HL-60/S4 treated with phorbol 12-myristate 13-acetate at 8.2 ng/mL for 4 days and 3 days (cell line): ENCODE data around the gene CKAP4.

Source experiments
- in situ Hi-C: fragments of 300-500 bp; cut with MboI; formaldehyde crosslinking; loops from 2 replicates; pipeline ENCODE4 v1.15.0; 2022; ENCODE audit warnings: low sequenced_read_pairs

Gene CKAP4

DNA sequence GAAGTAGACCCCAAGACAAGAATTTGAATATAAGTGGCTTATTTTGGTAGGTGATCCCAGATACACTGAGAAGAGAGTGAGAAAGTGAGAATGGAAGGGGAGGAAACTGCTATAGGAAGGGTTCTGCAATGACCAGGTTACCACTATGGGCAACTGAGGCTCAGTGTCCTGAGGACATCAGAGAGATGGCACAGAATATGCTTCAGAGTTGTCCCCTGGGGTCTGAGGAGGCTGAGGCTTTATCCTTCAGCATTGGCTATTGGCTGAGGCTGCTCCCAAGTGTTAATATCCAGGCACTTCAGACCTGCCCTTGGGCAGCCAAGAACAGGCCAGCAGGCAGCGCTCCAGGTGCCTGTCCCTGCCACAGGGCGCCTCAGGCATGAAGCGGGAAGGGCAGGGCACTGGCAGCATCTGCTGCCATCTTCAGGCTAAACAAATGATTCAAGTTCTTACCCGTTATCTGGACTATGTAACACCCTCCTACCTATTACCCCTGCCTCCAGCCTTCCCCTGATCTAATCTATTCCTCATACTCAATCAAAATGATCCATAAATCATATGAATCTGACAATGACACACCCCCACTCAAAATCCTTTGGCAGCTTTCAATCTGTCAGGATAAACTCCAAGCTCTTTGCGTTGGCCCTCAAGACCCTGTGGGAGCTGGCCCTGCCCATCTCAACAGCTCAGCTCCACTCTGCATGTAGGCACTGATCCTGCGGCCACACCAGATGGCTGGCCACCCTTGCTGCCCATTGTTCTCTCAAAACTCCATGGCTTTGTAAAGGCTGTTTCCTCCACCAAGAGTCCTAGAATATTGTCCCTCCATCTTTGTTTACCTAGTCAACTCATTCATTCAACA, 42.4 kb downstream of the CKAP4 start:
- in situ Hi-C loops: no loop called here

DNA sequence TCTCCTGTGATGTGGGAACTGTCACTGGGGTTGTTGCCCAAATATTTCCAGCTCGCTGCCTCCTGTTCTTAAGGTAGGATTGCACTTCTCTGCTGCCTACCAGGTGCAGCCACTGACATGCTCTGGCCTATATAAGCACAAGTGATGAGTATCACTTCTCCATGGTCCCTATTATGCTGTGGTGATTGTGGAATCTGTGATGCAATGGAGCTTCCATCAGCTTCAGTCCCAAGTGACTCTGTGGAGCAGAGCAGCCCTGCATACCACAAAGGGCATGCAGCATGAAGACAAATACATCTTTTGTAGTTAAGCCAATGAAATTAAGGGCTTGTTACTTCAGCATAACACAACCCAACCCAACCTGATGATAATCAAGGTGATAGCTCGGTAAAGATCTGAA, 43.5 kb downstream of the CKAP4 start:
- in situ Hi-C loops: no loop called here

DNA sequence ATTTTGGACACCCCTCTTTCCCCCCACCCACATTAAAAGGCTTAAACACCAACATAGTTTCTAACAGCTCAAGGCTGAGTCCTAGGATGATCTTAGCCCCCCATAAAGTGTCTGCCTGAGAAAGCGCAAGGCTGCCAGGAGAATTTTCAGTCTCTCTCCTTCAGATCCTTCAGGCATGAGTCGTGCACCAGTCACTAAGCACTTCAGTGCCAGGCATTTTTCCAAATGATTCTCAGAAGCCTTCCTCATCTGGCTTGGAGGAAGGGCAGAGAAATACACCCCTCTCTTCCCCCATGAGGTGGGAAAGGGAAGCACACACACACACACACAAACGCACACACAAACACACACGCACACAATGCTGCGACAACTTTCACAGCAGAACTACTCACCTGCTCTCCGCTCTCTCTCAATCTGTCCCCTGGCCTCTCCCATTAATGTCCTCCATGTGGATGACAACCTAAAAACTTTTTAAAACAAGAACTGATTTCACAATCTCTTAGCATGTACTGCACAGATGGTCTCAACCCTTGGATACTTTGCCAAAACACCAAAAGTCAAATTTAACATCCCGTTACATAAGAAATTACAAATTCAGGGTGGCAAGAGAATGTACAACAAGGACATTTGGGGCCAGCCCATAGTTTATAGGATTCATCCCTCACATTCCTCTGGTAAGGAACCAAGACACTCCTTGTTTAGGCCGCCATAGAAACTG, 49.8 kb downstream of the CKAP4 start:
- in situ Hi-C loops: no loop called here

DNA sequence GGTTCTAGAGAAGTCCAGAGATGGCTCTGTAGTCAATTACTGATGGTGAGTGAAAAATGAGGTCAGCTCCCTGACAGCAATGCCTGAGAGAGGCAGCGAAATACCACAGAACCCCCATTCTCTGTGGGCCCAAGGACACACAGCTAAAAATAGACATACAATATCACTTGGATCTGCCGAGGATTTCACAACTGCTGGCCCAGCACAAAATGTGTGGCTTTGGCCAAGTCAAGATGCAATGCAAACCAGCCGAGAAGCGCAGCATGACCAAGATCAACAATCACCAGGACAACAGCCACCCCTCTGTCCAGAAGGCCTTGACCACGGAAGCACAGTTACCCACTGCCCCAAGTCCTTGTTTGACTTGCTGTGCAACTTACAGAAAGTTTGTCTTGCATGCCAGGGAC, 52.2 kb downstream of the CKAP4 start:
- in situ Hi-C loops: no loop called here

DNA sequence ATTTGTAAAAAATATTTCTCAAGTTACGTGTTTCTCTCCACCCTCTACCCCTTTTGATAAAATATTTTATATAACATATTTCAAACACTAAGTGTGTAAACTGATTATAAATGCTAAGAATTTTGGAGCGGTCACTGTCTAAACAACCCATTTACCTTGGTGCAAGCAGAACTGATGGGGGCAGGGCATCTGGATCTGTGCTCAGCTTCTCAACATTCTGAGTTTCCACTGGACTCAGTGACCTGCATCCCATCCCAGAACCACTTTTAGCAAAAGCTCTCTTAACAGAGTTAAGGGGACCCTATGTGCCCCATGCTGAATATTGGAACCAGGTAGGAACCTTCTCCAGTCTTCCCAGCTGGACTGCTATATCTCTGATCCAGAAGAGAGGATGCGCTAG, 53.5 kb downstream of the CKAP4 start:
- in situ Hi-C loops: no loop called here

DNA sequence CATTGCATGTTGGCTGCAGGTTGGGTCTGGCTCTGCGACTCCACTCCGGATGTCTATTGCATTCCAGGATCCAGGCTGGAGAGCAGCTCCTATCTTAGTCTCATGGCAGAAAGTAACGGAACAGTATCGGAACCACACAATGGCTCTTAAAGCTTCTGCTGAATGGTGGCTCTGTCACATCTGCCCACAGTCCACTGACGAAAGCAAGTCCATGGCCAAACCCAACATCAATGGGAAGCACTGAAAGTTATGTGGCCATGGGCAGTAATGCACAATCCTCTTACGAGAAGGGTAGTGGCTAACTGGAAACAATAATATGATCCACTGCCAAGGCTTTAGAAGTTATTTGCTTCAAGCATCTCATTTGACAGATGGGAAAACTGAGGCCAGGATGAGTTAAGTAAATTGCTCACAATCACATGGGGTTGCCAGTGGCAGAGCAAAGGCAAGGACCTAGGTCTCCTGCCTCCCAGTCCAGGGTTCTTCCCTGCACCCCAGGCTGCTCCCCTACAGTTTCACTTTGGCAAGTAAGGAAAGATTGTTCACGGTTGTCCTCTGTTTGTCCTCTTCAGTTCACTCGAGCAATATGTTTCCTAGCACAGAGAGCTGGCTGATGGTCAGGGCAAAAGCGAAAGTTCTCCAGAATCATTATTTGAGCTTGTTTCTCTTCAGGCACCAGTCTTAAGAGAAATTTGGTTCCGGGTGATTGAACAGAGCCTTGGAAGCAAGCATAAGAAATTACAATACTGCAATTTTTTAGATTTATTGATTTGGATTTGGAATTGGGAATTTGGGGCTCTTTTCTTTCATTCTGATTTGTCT, 54.2 kb downstream of the CKAP4 start:
- in situ Hi-C loops: no loop called here

DNA sequence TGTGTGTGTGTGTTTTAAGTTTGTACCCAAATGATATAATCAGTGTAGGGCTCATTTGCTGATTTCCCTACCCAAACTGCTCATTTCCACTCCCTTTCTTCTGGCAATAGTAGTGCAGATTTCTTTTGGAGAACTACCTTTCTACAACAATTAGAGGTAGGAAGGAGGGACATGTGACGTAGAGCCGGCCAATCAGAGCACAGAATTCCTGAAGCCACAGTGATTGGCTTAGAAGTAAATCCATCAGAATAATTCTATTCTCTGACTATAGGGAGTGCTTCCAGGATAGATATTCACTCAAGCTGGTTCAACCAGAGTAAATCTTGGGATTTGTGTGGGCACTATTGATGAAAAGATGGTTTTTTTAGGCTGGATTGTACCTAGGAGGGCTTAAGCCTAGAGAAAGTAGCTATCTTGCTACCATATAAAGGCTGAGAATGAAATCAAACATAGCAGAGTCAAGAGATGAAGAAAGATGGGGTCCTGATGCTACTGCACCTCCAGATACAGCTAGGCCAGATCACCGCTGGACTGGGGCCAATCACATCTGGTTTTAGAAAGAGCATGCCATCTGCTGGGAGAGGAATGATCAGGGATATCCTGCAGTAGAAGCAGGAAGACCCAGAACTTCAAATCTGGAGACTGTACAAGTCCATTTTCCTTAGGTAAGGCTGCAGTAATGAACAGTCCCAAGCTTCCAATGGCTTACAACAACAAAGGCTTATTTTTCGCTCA, 55.0 kb downstream of the CKAP4 start:
- in situ Hi-C loops: no loop called here

DNA sequence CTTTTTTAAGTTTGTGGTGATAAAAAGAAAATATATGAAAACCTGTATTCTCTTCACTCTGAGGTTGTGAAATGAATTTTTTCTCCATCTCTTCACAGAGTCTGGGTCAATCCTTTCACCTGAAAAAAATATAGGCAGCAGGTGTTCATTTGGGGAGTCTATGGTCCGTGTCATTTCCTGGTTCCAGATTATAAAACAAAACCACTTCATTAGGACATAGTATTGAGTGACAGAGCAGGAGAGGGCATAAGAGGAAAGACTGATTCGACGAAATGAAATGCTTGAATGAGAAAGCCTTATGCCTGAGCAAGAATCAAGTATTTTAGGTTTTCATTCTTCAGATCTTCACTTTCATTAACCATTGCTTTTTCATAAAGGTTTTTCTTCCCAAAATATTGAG, 57.2 kb downstream of the CKAP4 start:
- in situ Hi-C loops: no loop called here

DNA sequence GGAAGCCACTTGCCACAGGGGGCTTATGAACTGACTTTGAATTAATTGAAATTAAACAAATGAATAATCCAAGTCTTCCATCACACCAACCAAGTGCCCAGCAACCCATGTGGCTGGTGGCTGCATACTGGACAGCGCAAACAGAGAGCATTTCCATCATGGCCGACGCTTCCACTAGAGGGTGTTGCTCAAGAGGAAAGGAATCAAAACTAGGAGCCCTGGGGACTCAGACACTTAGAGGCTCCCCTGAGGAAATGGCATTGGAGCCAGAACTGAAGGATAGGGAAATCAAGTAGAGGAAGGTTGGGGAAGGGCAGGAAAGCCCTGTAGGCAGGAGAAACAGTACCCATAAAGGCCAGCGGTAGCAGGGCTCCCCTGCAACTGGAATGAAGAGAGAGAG, 58.5 kb downstream of the CKAP4 start:
- in situ Hi-C loops: no loop called here

DNA sequence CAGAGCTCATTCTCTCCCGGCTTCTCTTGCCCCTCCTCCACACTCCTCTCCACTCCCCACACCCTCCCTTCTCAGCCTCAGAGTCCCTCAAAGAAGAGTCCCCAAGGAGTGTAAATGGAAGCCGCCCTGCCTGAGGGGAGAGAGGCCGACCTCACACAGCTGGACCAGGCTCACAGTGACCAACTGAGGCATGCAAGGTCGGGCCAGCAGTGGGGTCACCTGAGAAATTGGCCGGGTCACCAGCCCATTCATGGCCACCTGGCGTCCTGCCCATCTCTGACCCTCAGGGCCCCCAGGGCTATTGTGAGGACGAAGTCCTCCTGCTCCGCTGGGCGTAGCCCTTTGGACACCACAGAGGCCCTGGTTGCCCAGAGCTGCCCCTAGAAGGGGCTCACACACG, 59.6 kb downstream of the CKAP4 start:
- in situ Hi-C loops: no loop called here
